ENCODE data around the gene PROSER3. TPM values are rescaled to one million over a fixed set of nuclear protein-coding genes. Genes with fewer than 3 reads are reported as not detected.
A peak's percentile ranks its signal among the peaks of the same experiment; 100 is the strongest.

Gene PROSER3
- total RNA-seq, 1 donor from 2014 or later: 63.4 TPM

GRCh38 chr19:35748106-35749020 is 9.6 kb upstream of the PROSER3 start, which contains the start of gene LIN37:
Gene LIN37, plus strand, starts transcription at chr19:35748576. Its CDS starts 149 bp downstream, at chr19:35748725.
- Mint-ChIP-seq H3K9me3 (no peaks in the 10 kb centered on the region), H3K27me3 (ENCODE audit: low read depth) (no peaks in the 10 kb centered on the region), H3K36me3 (ENCODE audit: low read depth) (no peaks in the 10 kb centered on the region), H3K4me3 (peak within 1 kb of the TSS; percentile 99), H3K27ac (ENCODE audit: unreplicated experiment) (peak within 1 kb of the TSS; percentile 58), H3K4me1 (peaks cover 41% of the 10 kb centered on the region)
- TF ChIP-seq CTCF (conservative IDR thresholded peaks at IDR 0.05): no peak
- DNase-seq (ENCODE audit: low read depth, low spot score): peak; percentile 98

- H3K36me3 Mint-ChIP-seq (ENCODE audit: low read depth): no peaks in the 10 kb centered on the region
- no peak for TF ChIP-seq CTCF (conservative IDR thresholded peaks at IDR 0.05)
- peaks cover 33% of the 10 kb centered on the region for H3K4me1 Mint-ChIP-seq
- peak overlapping the region; percentile 57 for H3K4me3 Mint-ChIP-seq
- H3K27ac Mint-ChIP-seq (ENCODE audit: unreplicated experiment): no peak overlapping the region
- no peak for DNase-seq (ENCODE audit: low read depth, low spot score)
- H3K27me3 Mint-ChIP-seq (ENCODE audit: low read depth): no peaks in the 10 kb centered on the region
- H3K9me3 Mint-ChIP-seq: no peaks in the 10 kb centered on the region
These were observed 7.8 kb upstream of the PROSER3 start for GRCh38 chr19:35750167-35750566.

- Mint-ChIP-seq H3K27ac (ENCODE audit: unreplicated experiment) (no peak overlapping the region), H3K4me3 (no peak overlapping the region), H3K27me3 (ENCODE audit: low read depth) (peaks cover 2% of the 10 kb centered on the region), H3K36me3 (ENCODE audit: low read depth) (no peaks in the 10 kb centered on the region), H3K9me3 (no peaks in the 10 kb centered on the region), H3K4me1 (peaks cover 25% of the 10 kb centered on the region)
- DNase-seq (ENCODE audit: low read depth, low spot score): no peak
- TF ChIP-seq CTCF (conservative IDR thresholded peaks at IDR 0.05): no peak
These were observed 5.9 kb upstream of the PROSER3 start for GRCh38 chr19:35751839-35752745.

- Mint-ChIP-seq H3K36me3 (ENCODE audit: low read depth) (no peaks in the 10 kb centered on the region), H3K9me3 (no peaks in the 10 kb centered on the region), H3K4me1 (peaks cover 24% of the 10 kb centered on the region), H3K4me3 (no peak overlapping the region), H3K27ac (ENCODE audit: unreplicated experiment) (no peak overlapping the region), H3K27me3 (ENCODE audit: low read depth) (peaks cover 2% of the 10 kb centered on the region)
- TF ChIP-seq CTCF (conservative IDR thresholded peaks at IDR 0.05): no peak
- no peak for DNase-seq (ENCODE audit: low read depth, low spot score)
These were observed 5.1 kb upstream of the PROSER3 start for GRCh38 chr19:35752746-35753350.

Data from neural crest cell (in vitro differentiated cells).